BJ (cell line): ENCODE data around the gene MAPRE2. TPM values are rescaled to one million over a fixed set of nuclear protein-coding genes. Genes with fewer than 3 reads are reported as not detected.

Experiments used
- CTCF ChIA-PET: fragments of 350-600 bp; formaldehyde crosslinking; extraction: SDS; loops from one replicate; lab custom pipeline; 2021; ENCODE audit warnings: antibody characterized with exemption, inconsistent platforms; lab: Yijun Ruan, JAX
- POLR2A ChIA-PET: fragments of 300-600 bp; sonication (Branson Sonifier 250); formaldehyde crosslinking; extraction: SDS; loops from one replicate; lab custom pipeline; 2021; ENCODE audit warnings: antibody characterized with exemption; lab: Charles Lee
- DNase-seq: peaks from one replicate; pipeline ENCODE4 v3.0.0-alpha.2; 2011; ENCODE audit warnings: low read depth
- H3K27me3 ChIP-seq: 2 replicates; pipeline ENCODE4 v1.6.0; 2011; ENCODE audit warnings: low read length; ENCODE audit not compliant: control insufficient read depth, insufficient read depth
- H3K36me3 ChIP-seq: 2 replicates; pipeline ENCODE4 v1.5.1; 2011; ENCODE audit warnings: low read length; ENCODE audit not compliant: control insufficient read depth, insufficient read depth
- H3K4me3 ChIP-seq: 2 replicates; pipeline ENCODE4 v1.5.1; 2011; ENCODE audit warnings: low read depth, mild to moderate bottlenecking, control low read depth, low read length
- polyA plus RNA-seq: library from polyadenylated mRNA; depleted of rRNA; stranded (reverse); fragments of >200 nt; gene quantifications from 2 replicates; pipeline ENCODE4 v1.2.3, GENCODE V29; 2011
- TF ChIP-seq, protein P1 (sequence below): IDR thresholded peaks from 2 replicates; pipeline ENCODE4 v1.5.1; 2011; ENCODE audit warnings: low read depth, mild to moderate bottlenecking, control low read depth, inconsistent platforms, low read length, moderate library complexity; ENCODE audit not compliant: insufficient read depth

The MAPRE2 gene
- polyA plus RNA-seq, 1 experiment: 23.8 TPM

DNA sequence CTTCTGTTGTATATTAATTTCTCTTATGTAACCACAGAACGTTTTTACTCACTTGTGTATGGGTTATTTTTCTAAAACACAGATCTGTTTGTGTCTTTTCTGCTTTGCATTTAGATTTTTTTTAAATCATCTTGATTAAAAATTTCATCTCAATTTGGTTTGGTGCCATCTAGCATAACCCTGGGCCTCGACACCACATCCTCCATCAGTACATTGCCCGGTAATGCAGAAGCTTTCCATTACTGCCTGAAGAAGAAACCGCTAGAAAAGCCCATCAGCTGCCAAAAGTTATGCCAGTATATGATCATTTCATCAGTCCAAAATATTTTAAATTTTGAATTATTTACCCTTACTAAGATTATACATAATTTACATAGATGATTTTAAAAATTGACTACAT lies 26.2 kb downstream of the MAPRE2 start:
- DNase-seq: no peak
- ChIA-PET CTCF (interaction anchor here (0.8 kb wide), 1 partner anchor 47 kb away, joined by 3 read pairs; no protein-coding TSS in a partner anchor), POLR2A (no interaction called here)
- TF ChIP-seq, protein P1, sequence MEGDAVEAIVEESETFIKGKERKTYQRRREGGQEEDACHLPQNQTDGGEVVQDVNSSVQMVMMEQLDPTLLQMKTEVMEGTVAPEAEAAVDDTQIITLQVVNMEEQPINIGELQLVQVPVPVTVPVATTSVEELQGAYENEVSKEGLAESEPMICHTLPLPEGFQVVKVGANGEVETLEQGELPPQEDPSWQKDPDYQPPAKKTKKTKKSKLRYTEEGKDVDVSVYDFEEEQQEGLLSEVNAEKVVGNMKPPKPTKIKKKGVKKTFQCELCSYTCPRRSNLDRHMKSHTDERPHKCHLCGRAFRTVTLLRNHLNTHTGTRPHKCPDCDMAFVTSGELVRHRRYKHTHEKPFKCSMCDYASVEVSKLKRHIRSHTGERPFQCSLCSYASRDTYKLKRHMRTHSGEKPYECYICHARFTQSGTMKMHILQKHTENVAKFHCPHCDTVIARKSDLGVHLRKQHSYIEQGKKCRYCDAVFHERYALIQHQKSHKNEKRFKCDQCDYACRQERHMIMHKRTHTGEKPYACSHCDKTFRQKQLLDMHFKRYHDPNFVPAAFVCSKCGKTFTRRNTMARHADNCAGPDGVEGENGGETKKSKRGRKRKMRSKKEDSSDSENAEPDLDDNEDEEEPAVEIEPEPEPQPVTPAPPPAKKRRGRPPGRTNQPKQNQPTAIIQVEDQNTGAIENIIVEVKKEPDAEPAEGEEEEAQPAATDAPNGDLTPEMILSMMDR: no peak
- no peak overlapping the region for H3K4me3 ChIP-seq
- no peaks in the 10 kb centered on the region for H3K27me3 ChIP-seq
- H3K36me3 ChIP-seq: no peaks in the 10 kb centered on the region

DNA sequence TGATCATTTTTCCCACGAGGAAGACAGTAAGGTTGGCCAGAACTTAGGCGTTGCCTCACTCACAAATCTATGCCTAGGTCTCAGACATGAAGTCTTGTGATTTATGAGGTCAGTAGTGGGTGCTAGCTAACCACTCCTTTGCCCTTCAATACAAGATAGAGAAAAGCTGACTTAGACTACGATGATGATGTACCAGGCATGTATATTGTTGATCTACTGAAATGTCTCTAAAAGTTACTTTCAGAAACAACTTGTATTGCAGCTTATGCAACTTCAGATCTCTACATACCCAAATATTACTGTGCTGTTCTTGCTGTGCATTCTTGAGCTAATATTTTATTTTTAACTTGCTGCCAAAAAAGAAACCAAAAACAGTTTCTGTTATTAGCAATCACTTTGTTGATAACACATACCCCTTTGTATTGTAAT lies 30.6 kb downstream of the MAPRE2 start:
- H3K27me3 ChIP-seq: no peaks in the 10 kb centered on the region
- POLR2A ChIA-PET: no interaction called here
- CTCF ChIA-PET: interaction anchor here (0.9 kb wide), 1 partner anchor 42 kb away, joined by 3 read pairs; no protein-coding TSS in a partner anchor
- H3K36me3 ChIP-seq: no peaks in the 10 kb centered on the region
- TF ChIP-seq, protein P1: no peak
- no peak for DNase-seq
- no peak overlapping the region for H3K4me3 ChIP-seq

DNA sequence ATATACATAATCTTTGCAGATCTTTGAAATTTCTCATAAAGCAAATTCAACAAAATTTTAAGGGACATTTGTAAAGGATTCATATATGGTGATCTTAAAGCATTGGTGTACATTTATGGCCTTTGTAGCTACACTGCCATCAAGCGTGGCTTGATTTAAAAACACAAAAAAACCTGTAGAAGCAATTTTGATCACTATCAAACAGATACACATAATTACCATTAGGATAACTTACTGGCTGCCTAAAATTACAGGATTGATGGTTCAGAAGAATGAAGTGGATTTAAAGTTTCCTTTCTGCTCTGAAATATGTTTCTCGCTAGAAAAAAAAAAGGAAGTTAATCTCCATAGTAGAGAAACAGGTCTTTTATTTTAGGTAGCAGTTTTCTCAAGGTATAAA lies 31.4 kb downstream of the MAPRE2 start:
- CTCF ChIA-PET: interaction anchor here (0.7 to 0.9 kb wide), 4 partner anchors 9 to 330 kb away, joined by 3 to 5 read pairs (median 4); no protein-coding TSS in a partner anchor
- no peaks in the 10 kb centered on the region for H3K27me3 ChIP-seq
- TF ChIP-seq, protein P1: no peak

DNA sequence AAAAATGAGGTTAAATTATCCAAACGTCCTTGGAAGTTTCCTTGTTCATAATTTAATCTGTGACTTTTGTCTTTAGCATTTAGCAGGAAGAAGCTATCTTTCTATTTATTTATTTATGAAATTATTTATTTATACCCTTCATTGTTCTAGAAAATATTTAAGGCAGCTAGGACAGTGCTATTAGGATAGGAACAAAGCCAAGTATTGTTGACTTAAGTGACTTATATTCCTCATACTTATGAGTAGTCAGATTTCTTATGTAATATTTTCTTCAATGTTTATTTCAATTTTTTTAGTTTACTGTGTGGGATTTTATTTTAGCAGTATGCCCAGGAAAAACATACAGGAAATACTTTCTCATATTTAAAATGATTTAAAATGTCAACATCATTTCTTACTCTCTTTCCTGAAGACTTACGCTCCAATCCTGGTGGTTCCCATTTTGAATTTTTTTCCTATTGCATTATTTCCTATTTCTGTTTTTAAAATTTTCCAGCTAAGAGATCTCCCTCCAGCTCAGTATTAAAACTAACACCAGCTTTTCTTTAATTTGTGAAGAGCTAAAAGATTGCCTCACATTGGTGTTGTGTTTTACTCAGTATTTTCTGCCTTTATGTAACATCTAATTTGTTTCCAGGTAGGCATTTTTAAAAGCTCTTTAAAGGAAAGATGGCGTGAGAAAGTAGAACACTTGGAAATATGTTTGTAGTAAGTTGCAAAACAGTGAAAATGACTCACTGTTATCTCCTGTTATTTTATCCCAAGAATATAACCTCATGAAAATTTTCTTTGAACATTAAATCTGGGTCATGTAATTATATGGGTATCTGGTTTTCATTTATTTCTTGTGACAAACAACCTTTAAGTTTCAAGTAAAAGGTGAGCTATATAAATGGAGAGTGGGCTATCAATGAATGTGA lies 32.2 kb downstream of the MAPRE2 start:
- DNase-seq: peak; percentile 12
- Histone ChIP-seq H3K36me3 (no peaks in the 10 kb centered on the region), H3K27me3 (no peaks in the 10 kb centered on the region), H3K4me3 (no peak overlapping the region)
- TF ChIP-seq, protein P1: no peak
- CTCF ChIA-PET: interaction anchor here (0.7 to 0.9 kb wide), 3 partner anchors 8 to 330 kb away, joined by 3 to 5 read pairs (median 4); no protein-coding TSS in a partner anchor
- POLR2A ChIA-PET: interaction anchor here (0.6 kb wide), 1 partner anchor 17 kb away, joined by 5 read pairs; no protein-coding TSS in a partner anchor

More for the DNA sequence above, 31.4 kb downstream of the MAPRE2 start:
- Histone ChIP-seq H3K4me3 (no peak overlapping the region), H3K36me3 (no peaks in the 10 kb centered on the region)
- POLR2A ChIA-PET: no interaction called here
- no peak for DNase-seq

DNA sequence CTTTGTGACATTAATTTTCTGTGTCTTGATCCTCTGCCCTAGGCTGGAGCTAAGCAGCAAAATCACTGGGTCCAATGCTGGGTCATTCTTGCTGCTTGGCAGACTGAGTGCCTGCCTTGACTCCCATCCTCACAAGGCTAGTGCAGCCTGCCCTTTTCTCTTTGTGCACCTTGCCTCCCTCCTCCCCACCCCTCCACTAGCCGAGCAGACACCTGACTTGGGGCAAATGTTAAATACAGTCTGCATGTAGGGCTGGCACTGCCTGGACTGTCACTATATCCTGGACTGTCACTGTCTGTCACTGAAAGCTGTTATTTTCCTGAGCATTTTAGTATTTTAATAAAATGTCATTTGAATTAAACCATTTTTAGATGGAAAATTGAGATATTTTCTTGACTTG lies 33.4 kb downstream of the MAPRE2 start:
- Histone ChIP-seq H3K36me3 (no peaks in the 10 kb centered on the region), H3K27me3 (no peaks in the 10 kb centered on the region), H3K4me3 (no peak overlapping the region)
- no peak for DNase-seq
- POLR2A ChIA-PET: no interaction called here
- TF ChIP-seq, protein P1: no peak
- CTCF ChIA-PET: no interaction called here
